Measurements from ENCODE around the gene CDK5R2. TPM values are rescaled to one million over a fixed set of nuclear protein-coding genes. Genes with fewer than 3 reads are reported as not detected.
A peak's percentile ranks its signal among the peaks of the same experiment; 100 is the strongest.

CDK5R2 gene
- total RNA-seq, 1 donor from 2014 or later, result 46.1 TPM

GRCh38 chr2:218995561-218995960 is 36.1 kb downstream of the CDK5R2 start:
- Mint-ChIP-seq H3K4me1 (ENCODE audit: low read depth, unreplicated experiment) (peaks cover 7% of the 10 kb centered on the region), H3K27ac (ENCODE audit: unreplicated experiment) (no peak overlapping the region), H3K27me3 (ENCODE audit: unreplicated experiment) (peaks cover 28% of the 10 kb centered on the region), H3K9me3 (ENCODE audit: unreplicated experiment) (peaks cover 2% of the 10 kb centered on the region), H3K36me3 (ENCODE audit: unreplicated experiment) (no peaks in the 10 kb centered on the region), H3K4me3 (ENCODE audit: unreplicated experiment) (no peak overlapping the region)
- DNase-seq, result no peak
- TF ChIP-seq, protein P1, sequence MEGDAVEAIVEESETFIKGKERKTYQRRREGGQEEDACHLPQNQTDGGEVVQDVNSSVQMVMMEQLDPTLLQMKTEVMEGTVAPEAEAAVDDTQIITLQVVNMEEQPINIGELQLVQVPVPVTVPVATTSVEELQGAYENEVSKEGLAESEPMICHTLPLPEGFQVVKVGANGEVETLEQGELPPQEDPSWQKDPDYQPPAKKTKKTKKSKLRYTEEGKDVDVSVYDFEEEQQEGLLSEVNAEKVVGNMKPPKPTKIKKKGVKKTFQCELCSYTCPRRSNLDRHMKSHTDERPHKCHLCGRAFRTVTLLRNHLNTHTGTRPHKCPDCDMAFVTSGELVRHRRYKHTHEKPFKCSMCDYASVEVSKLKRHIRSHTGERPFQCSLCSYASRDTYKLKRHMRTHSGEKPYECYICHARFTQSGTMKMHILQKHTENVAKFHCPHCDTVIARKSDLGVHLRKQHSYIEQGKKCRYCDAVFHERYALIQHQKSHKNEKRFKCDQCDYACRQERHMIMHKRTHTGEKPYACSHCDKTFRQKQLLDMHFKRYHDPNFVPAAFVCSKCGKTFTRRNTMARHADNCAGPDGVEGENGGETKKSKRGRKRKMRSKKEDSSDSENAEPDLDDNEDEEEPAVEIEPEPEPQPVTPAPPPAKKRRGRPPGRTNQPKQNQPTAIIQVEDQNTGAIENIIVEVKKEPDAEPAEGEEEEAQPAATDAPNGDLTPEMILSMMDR (IDR thresholded peaks at IDR 0.05; ENCODE audit: partially characterized antibody, unreplicated experiment), result no peak

GRCh38 chr2:218995972-218996711 is 36.7 kb downstream of the CDK5R2 start:
- Mint-ChIP-seq H3K27me3 (ENCODE audit: unreplicated experiment) (peaks cover 30% of the 10 kb centered on the region), H3K9me3 (ENCODE audit: unreplicated experiment) (peaks cover 2% of the 10 kb centered on the region), H3K4me3 (ENCODE audit: unreplicated experiment) (peak overlapping the region; percentile 82), H3K27ac (ENCODE audit: unreplicated experiment) (no peak overlapping the region), H3K4me1 (ENCODE audit: low read depth, unreplicated experiment) (peaks cover 7% of the 10 kb centered on the region), H3K36me3 (ENCODE audit: unreplicated experiment) (no peaks in the 10 kb centered on the region)
- TF ChIP-seq, protein P1 (IDR thresholded peaks at IDR 0.05; ENCODE audit: partially characterized antibody, unreplicated experiment), result peak; percentile 97
- DNase-seq, result peak; percentile 97

GRCh38 chr2:218996937-218997336 is 37.5 kb downstream of the CDK5R2 start:
- Mint-ChIP-seq H3K9me3 (ENCODE audit: unreplicated experiment) (peaks cover 2% of the 10 kb centered on the region), H3K27me3 (ENCODE audit: unreplicated experiment) (peaks cover 23% of the 10 kb centered on the region), H3K27ac (ENCODE audit: unreplicated experiment) (peak overlapping the region; percentile 10), H3K36me3 (ENCODE audit: unreplicated experiment) (no peaks in the 10 kb centered on the region), H3K4me3 (ENCODE audit: unreplicated experiment) (peak overlapping the region; percentile 1), H3K4me1 (ENCODE audit: low read depth, unreplicated experiment) (peaks cover 7% of the 10 kb centered on the region)
- TF ChIP-seq, protein P1 (IDR thresholded peaks at IDR 0.05; ENCODE audit: partially characterized antibody, unreplicated experiment), result no peak
- no peak for DNase-seq

DNA sequence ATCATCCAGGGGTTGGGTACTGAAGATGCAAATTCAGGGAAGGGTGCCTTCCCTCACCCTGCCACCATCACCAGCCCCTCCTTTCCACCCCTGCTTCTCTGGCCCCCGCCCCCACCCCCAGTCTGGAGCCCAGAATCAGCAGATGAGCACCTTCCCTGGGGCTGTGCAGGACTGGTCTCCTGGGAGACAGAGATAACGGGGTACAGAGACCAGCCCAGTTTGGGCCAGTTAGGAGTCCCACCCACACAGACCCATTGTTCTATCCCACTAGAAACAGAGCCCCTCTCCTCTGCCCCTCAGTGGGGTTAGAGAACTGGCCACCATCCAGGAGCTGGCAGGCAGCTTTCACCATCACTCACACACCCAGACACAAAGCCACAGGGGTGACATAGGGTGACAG is 38.3 kb downstream of the CDK5R2 start:
- H3K36me3 Mint-ChIP-seq (ENCODE audit: unreplicated experiment), result no peaks in the 10 kb centered on the region
- no peak overlapping the region for H3K27ac Mint-ChIP-seq (ENCODE audit: unreplicated experiment)
- peaks cover 16% of the 10 kb centered on the region for H3K27me3 Mint-ChIP-seq (ENCODE audit: unreplicated experiment)
- H3K9me3 Mint-ChIP-seq (ENCODE audit: unreplicated experiment), result peaks cover 2% of the 10 kb centered on the region
- DNase-seq, result no peak
- H3K4me1 Mint-ChIP-seq (ENCODE audit: low read depth, unreplicated experiment), result peaks cover 7% of the 10 kb centered on the region
- H3K4me3 Mint-ChIP-seq (ENCODE audit: unreplicated experiment), result no peak overlapping the region
- TF ChIP-seq, protein P1 (IDR thresholded peaks at IDR 0.05; ENCODE audit: partially characterized antibody, unreplicated experiment), result no peak

DNA sequence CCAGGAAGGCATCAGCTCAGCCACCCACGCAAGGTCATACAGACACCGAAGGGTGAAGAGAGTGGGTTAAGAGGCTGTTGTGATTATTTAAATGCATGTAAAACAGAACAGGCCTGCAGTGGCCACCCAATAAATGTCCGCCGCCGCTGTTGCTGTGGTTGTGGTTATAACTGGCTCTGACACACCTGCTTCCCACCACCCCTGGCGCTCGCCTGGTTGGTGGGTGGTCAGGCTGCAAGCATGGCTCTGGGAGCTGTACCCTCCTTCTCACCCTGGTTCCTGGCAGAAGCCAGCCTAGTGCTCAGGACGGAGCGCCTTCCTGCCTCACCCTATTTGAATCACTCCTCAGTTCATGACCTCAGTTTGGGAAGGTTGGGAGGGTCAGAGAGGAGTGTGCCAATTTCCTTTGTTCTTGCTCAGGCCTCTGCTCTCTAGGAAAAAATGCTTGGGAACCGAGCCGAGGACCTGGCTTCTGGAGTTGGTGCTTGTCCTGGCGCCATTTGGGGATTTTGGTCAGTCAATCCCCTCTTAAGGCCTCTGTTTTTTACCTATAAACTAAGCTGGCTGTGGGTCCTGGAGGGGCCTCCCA is 39.0 kb downstream of the CDK5R2 start:
- H3K36me3 Mint-ChIP-seq (ENCODE audit: unreplicated experiment), result no peaks in the 10 kb centered on the region
- peaks cover 7% of the 10 kb centered on the region for H3K4me1 Mint-ChIP-seq (ENCODE audit: low read depth, unreplicated experiment)
- H3K4me3 Mint-ChIP-seq (ENCODE audit: unreplicated experiment), result no peak overlapping the region
- TF ChIP-seq, protein P1 (IDR thresholded peaks at IDR 0.05; ENCODE audit: partially characterized antibody, unreplicated experiment), result no peak
- H3K27ac Mint-ChIP-seq (ENCODE audit: unreplicated experiment), result no peak overlapping the region
- peaks cover 16% of the 10 kb centered on the region for H3K27me3 Mint-ChIP-seq (ENCODE audit: unreplicated experiment)
- no peak for DNase-seq
- H3K9me3 Mint-ChIP-seq (ENCODE audit: unreplicated experiment), result peaks cover 2% of the 10 kb centered on the region

All from glutamatergic neuron (in vitro differentiated cells).